Tibial nerve (tissue), 4 donors: ENCODE measurements around the gene HOXA3. TPM values are rescaled to one million over a fixed set of nuclear protein-coding genes. Genes with fewer than 3 reads are reported as not detected.

ENCODE experiments used
- DNase-seq, 2 donors: peaks; one replicate each; pipeline ENCODE4 v3.0.0-alpha.2; 2019; ENCODE audit warnings: low spot score in 2 of 2
- H3K27ac ChIP-seq, 4 donors: fragments of 200-600 bp; sonication (generic) in 3 of 4; one replicate each; pipeline ENCODE4 v1.5.1; 2017 to 2019; ENCODE audit warnings: mild to moderate bottlenecking in 1 of 4
- H3K27me3 ChIP-seq, 2 donors: fragments of 200-600 bp; sonication (generic) in 1 of 2; one replicate each; pipeline versions ENCODE4 v1.5.1 to v1.6.0; 2017 to 2019
- H3K36me3 ChIP-seq, 3 donors: fragments of 200-600 bp; sonication (generic); one replicate each; pipeline ENCODE4 v1.5.1; 2018 to 2019
- H3K4me1 ChIP-seq, 4 donors: fragments of 200-600 bp; sonication (generic) in 3 of 4; one replicate each; pipeline ENCODE4 v1.5.1; 2017 to 2019
- H3K4me3 ChIP-seq, 4 donors: fragments of 200-600 bp; sonication (generic) in 3 of 4; one replicate each; pipeline ENCODE4 v1.5.1; 2017 to 2019; ENCODE audit warnings: mild to moderate bottlenecking in 1 of 4, moderate library complexity in 1 of 4
- H3K9me3 ChIP-seq, 4 donors: fragments of 200-600 bp; sonication (generic) in 3 of 4; one replicate each; pipeline ENCODE4 v1.5.1; 2017 to 2019
- EP300 ChIP-seq, 2 donors: sonication (generic); formaldehyde crosslinking; IDR thresholded peaks; one replicate each; pipeline ENCODE4 v1.6.1; 2017; ENCODE audit warnings: antibody characterized with exemption in 2 of 2, mild to moderate bottlenecking in 1 of 2
- POLR2A ChIP-seq, 2 donors: fragments of 450-650 bp; IDR thresholded peaks; one replicate each; pipeline ENCODE4 v1.6.1; 2017; ENCODE audit warnings: antibody characterized with exemption in 2 of 2, mild to moderate bottlenecking in 2 of 2, moderate library complexity in 2 of 2
- WGBS, 2 donors: methylation state at CpG; one replicate each; pipeline ENCODE4 v1.1.5; 2018; 5-methylcytosine and 5-hydroxymethylcytosine counted together
- total RNA-seq, 4 donors: library from RNA; depleted of rRNA; stranded (reverse); fragments of >200 nt; gene quantifications; one replicate each; pipeline ENCODE4 v1.1.0, GENCODE V29; 2016
- TF ChIP-seq, protein P1 (sequence below), 5 experiments: fragments of 200-600 bp in 3 of 5; fragments of 450-650 bp in 2 of 5; sonication (generic) in 3 of 5; IDR thresholded peaks; one replicate each; pipeline ENCODE4 v1.5.1; 2016 to 2019; ENCODE audit warnings: antibody characterized with exemption in 5 of 5, mild to moderate bottlenecking in 3 of 5, moderate library complexity in 2 of 5

The HOXA3 gene
- total RNA-seq, 4 donors from 2014 or later: 7.0 to 18.8 (median 8.7) TPM

DNA sequence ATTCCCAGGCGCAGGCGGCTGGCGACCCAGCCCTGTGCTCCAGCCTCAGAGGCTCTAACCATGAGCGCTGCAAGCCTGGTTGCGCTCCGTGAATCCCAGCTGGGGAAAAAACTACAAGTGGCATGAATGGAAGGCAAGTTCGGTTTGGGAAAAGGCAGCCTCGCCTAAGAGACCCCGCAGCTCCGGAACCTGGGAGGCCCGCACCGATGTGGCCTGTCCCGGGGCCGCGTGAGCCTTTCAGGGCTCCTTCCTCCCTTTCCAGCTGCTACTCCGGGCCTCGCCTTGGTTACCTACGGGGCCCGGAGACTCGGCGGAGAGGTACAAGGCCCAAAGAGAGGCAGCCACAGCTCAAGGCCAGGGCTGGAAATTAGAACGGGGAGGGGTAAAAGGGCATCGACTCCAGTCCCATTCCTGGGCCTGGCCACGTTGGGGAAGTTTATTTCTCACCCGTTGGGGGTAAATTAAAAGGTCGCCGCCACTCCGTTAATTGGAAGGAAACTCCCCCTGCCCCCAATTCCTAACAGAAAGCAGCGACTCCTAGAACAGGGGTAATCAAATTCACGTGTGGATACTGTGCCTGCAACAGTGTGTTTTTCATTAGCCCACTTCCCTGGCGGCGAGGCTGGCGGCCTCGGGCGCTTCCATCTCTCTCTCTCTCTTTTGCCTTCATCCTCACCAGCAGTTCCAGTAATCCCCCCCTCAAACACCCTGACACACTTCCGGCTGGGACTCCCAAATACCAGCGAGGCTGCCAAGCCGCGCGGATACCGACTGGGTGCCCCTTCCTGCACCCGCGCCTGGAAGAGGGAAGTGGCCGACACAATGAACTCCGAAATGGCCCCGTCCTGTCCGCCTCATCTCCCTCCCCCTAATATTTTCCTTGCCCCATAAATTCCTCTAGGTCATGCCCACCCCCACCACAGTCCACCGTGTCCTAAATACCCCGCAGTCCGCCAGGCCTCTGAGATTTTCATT, 14.4 kb upstream of the HOXA3 start:
- no peak for TF ChIP-seq POLR2A (IDR thresholded peaks at IDR 0.05)
- TF ChIP-seq, protein P1, sequence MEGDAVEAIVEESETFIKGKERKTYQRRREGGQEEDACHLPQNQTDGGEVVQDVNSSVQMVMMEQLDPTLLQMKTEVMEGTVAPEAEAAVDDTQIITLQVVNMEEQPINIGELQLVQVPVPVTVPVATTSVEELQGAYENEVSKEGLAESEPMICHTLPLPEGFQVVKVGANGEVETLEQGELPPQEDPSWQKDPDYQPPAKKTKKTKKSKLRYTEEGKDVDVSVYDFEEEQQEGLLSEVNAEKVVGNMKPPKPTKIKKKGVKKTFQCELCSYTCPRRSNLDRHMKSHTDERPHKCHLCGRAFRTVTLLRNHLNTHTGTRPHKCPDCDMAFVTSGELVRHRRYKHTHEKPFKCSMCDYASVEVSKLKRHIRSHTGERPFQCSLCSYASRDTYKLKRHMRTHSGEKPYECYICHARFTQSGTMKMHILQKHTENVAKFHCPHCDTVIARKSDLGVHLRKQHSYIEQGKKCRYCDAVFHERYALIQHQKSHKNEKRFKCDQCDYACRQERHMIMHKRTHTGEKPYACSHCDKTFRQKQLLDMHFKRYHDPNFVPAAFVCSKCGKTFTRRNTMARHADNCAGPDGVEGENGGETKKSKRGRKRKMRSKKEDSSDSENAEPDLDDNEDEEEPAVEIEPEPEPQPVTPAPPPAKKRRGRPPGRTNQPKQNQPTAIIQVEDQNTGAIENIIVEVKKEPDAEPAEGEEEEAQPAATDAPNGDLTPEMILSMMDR (IDR thresholded peaks at IDR 0.05): no peak
- TF ChIP-seq EP300 (IDR thresholded peaks at IDR 0.05): no peak
- Histone ChIP-seq H3K4me1 (peaks cover 0 to 71% (median 10%) of the 10 kb centered on the region in 4 donors), H3K36me3 (no peaks in the 10 kb centered on the region), H3K27me3 (peaks cover 0 to 95% of the 10 kb centered on the region in 2 donors), H3K9me3 (no peaks in the 10 kb centered on the region), H3K4me3 (peak overlapping the region; percentile 47 to 74 (median 53)), H3K27ac (peak overlapping the region; percentile 77 to 94 (median 88))
- WGBS, 2 donors: 20 to 36% methylated on average over 48 to 50 of the region's 50 CpGs
- no peak for DNase-seq

DNA sequence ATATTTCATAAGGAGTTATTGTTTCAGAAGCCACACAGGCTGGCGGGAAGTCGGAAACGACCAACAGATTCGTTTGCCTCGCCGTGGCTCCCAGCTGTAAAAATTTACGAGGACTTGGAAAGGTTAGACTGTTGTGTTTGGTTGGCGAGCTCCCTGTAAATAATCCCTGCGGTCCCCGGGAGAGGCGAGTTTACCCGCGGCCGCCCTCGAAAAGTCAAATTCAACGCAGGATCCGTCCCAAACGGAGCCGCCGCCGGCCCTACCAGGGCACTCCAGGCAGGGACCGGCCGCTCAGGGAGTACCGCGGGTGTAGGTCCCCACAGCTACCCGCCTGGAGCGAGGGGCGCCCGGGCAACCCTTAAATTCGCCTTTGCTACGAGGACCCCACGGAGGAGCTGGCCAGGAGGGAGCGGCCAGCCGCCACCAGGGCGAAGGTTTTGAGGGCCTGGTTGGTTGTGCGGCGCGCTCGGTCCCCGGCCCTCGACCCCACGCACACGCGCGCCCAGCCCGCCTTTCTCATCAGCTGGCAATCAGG, 13.7 kb upstream of the HOXA3 start:
- 5 to 7% methylated on average over 36 to 44 of the region's 46 CpGs for WGBS, 2 donors
- no peaks in the 10 kb centered on the region for H3K36me3 ChIP-seq
- H3K4me3 ChIP-seq: peak overlapping the region; percentile 47 to 74 (median 53)
- H3K4me1 ChIP-seq: peaks cover 0 to 79% (median 15%) of the 10 kb centered on the region in 4 donors
- no peaks in the 10 kb centered on the region for H3K9me3 ChIP-seq
- H3K27ac ChIP-seq: peak overlapping the region; percentile 77 to 94 (median 88)
- H3K27me3 ChIP-seq: peaks cover 0 to 95% of the 10 kb centered on the region in 2 donors
- TF ChIP-seq POLR2A (IDR thresholded peaks at IDR 0.05): no peak
- TF ChIP-seq, protein P1 (IDR thresholded peaks at IDR 0.05): no peak
- no peak for DNase-seq

DNA sequence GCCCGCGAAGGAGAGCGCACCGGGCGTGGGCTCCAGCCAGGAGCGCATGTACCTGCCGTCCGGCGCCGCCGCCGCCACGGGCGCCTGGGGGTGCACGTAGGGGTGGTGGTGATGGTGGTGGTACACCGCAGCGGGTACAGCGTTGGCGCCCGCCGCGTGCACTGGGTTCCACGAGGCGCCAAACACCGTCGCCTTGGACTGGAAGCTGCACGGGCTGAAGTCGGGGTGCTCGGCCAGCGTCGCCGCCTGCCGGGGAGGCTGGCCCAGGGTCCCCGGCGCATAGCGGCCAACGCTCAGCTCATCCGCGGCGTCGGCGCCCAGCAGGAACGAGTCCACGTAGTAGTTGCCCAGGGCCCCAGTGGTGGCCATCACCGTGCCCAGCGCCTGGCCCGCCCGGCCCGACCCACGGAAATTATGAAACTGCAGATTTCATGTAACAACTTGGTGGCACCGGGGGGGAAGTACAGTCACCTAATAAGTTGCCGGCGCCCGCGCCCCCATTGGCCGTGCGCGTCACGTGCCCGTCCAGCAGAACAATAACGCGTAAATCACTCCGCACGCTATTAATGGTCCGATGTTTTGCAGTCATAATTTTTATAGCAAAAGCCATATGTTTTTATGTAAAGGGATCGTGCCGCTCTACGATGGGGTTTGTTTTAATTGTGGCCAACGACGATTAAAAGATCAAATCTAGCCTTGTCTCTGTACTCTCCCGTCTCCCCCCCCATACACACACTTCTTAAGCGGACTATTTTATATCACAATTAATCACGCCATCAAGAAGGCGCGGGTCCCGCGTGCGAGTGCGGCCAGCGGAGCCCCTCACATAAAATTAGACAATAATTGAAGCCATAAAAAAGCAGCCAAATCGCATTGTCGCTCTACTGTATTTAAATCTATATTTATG, 13.0 kb upstream of the HOXA3 start, which contains the start of gene HOXA9:
Gene HOXA9, minus strand, starts transcription at position 449 of the 907 bp plus-strand sequence. Its CDS starts 80 bp downstream, at position 369.
- DNase-seq: peak; percentile 91 to 92
- H3K36me3 ChIP-seq: no peaks in the 10 kb centered on the region
- peak within 1 kb of the TSS; percentile 47 to 74 (median 53) for H3K4me3 ChIP-seq
- peak within 1 kb of the TSS; percentile 77 to 94 (median 88) for H3K27ac ChIP-seq
- peaks cover 0 to 82% (median 16%) of the 10 kb centered on the region in 4 donors for H3K4me1 ChIP-seq
- peaks cover 0 to 91% of the 10 kb centered on the region in 2 donors for H3K27me3 ChIP-seq
- H3K9me3 ChIP-seq: no peaks in the 10 kb centered on the region
- TF ChIP-seq EP300 (IDR thresholded peaks at IDR 0.05): peak in 1 of 2 donors; percentile 73
- TF ChIP-seq, protein P1 (IDR thresholded peaks at IDR 0.05): peak in 2 of 5 experiments; percentile 29 to 47
- peak; percentile 33 to 56 for TF ChIP-seq POLR2A (IDR thresholded peaks at IDR 0.05)
- 2% methylated on average over 46 to 82 of the region's 82 CpGs for WGBS, 2 donors

DNA sequence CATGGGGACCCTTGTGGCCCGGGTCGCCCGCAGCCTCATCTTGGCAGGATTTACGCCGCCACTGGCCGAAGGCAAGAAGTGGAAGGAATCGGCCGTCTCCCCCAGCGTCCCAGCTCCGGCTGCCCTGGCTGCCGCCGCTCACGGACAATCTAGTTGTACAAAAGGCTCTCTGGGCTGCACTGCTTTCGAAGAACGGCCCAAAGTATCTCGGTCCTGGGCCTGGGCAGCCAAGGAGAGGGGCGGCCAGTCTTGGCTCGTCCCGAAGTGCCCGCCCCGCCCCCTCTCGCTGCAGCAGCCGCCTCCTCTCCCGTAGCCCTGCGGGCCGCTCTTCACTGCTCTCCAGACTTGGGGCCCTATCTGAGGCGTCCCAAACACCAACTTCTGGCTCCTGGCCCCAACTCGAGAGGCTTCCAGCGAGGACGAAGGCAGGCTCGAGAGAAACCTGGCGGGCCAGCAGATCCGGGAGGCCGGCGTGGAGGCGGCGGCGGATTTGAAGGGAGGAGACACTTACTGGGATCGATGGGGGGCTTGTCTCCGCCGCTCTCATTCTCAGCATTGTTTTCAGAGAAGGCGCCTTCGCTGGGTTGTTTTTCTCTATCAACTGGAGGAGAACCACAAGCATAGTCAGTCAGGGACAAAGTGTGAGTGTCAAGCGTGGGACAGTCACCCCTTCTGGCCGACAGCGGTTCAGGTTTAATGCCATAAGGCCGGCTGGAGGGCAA, 12.1 kb upstream of the HOXA3 start:
- 1 to 5% methylated on average over 26 to 33 of the region's 47 CpGs for WGBS, 2 donors
- TF ChIP-seq EP300 (IDR thresholded peaks at IDR 0.05): no peak
- TF ChIP-seq, protein P1 (IDR thresholded peaks at IDR 0.05): peak in 2 of 5 experiments; percentile 13 to 19
- H3K9me3 ChIP-seq: no peaks in the 10 kb centered on the region
- H3K4me1 ChIP-seq: peaks cover 0 to 78% (median 16%) of the 10 kb centered on the region in 4 donors
- H3K4me3 ChIP-seq: peak overlapping the region; percentile 47 to 74 (median 53)
- peaks cover 0 to 91% of the 10 kb centered on the region in 2 donors for H3K27me3 ChIP-seq
- no peaks in the 10 kb centered on the region for H3K36me3 ChIP-seq
- H3K27ac ChIP-seq: peak overlapping the region; percentile 71 to 88 (median 82)
- no peak for DNase-seq
